ENCODE data around the gene CREBBP. TPM values are rescaled to one million over a fixed set of nuclear protein-coding genes. Genes with fewer than 3 reads are reported as not detected.

Gene CREBBP
- total RNA-seq, 1 donor from 2014 or later = 109 TPM

- Mint-ChIP-seq H3K36me3 (ENCODE audit: unreplicated experiment) (peaks cover 6% of the 10 kb centered on the region), H3K4me3 (ENCODE audit: unreplicated experiment) (peak overlapping the region; percentile 39), H3K9me3 (ENCODE audit: unreplicated experiment) (no peaks in the 10 kb centered on the region), H3K27ac (ENCODE audit: unreplicated experiment) (peak overlapping the region; percentile 36), H3K4me1 (ENCODE audit: unreplicated experiment) (peaks cover 56% of the 10 kb centered on the region), H3K27me3 (ENCODE audit: unreplicated experiment) (no peaks in the 10 kb centered on the region)
- no peak for TF ChIP-seq CTCF (IDR thresholded peaks at IDR 0.05)
- no peak for DNase-seq (ENCODE audit: extremely low spot score, unreplicated experiment)
Measured at GRCh38 chr16:3838600-3839401, 41.7 kb downstream of the CREBBP start.

- Mint-ChIP-seq H3K4me3 (ENCODE audit: unreplicated experiment) (no peak overlapping the region), H3K27me3 (ENCODE audit: unreplicated experiment) (no peaks in the 10 kb centered on the region), H3K36me3 (ENCODE audit: unreplicated experiment) (peaks cover 9% of the 10 kb centered on the region), H3K9me3 (ENCODE audit: unreplicated experiment) (no peaks in the 10 kb centered on the region), H3K27ac (ENCODE audit: unreplicated experiment) (peak overlapping the region; percentile 13), H3K4me1 (ENCODE audit: unreplicated experiment) (peaks cover 61% of the 10 kb centered on the region)
- TF ChIP-seq CTCF (IDR thresholded peaks at IDR 0.05) = no peak
- DNase-seq (ENCODE audit: extremely low spot score, unreplicated experiment) = no peak
Measured at GRCh38 chr16:3837851-3838586, 42.5 kb downstream of the CREBBP start.

GRCh38 chr16:3836641-3837040, 43.9 kb downstream of the CREBBP start:
- no peak overlapping the region for H3K4me3 Mint-ChIP-seq (ENCODE audit: unreplicated experiment)
- peaks cover 5% of the 10 kb centered on the region for H3K9me3 Mint-ChIP-seq (ENCODE audit: unreplicated experiment)
- peaks cover 55% of the 10 kb centered on the region for H3K4me1 Mint-ChIP-seq (ENCODE audit: unreplicated experiment)
- no peaks in the 10 kb centered on the region for H3K27me3 Mint-ChIP-seq (ENCODE audit: unreplicated experiment)
- TF ChIP-seq CTCF (IDR thresholded peaks at IDR 0.05) = no peak
- no peak overlapping the region for H3K27ac Mint-ChIP-seq (ENCODE audit: unreplicated experiment)
- peaks cover 18% of the 10 kb centered on the region for H3K36me3 Mint-ChIP-seq (ENCODE audit: unreplicated experiment)
- DNase-seq (ENCODE audit: extremely low spot score, unreplicated experiment) = no peak

- peaks cover 5% of the 10 kb centered on the region for H3K9me3 Mint-ChIP-seq (ENCODE audit: unreplicated experiment)
- peaks cover 19% of the 10 kb centered on the region for H3K36me3 Mint-ChIP-seq (ENCODE audit: unreplicated experiment)
- no peaks in the 10 kb centered on the region for H3K27me3 Mint-ChIP-seq (ENCODE audit: unreplicated experiment)
- no peak for DNase-seq (ENCODE audit: extremely low spot score, unreplicated experiment)
- peak overlapping the region; percentile 41 for H3K27ac Mint-ChIP-seq (ENCODE audit: unreplicated experiment)
- H3K4me1 Mint-ChIP-seq (ENCODE audit: unreplicated experiment) = peaks cover 53% of the 10 kb centered on the region
- TF ChIP-seq CTCF (IDR thresholded peaks at IDR 0.05) = no peak
- H3K4me3 Mint-ChIP-seq (ENCODE audit: unreplicated experiment) = no peak overlapping the region
Measured at GRCh38 chr16:3835089-3835602, 45.4 kb downstream of the CREBBP start.

GRCh38 chr16:3832668-3833067, 47.8 kb downstream of the CREBBP start:
- Mint-ChIP-seq H3K4me3 (ENCODE audit: unreplicated experiment) (no peak overlapping the region), H3K36me3 (ENCODE audit: unreplicated experiment) (peaks cover 25% of the 10 kb centered on the region), H3K27me3 (ENCODE audit: unreplicated experiment) (no peaks in the 10 kb centered on the region), H3K9me3 (ENCODE audit: unreplicated experiment) (peaks cover 5% of the 10 kb centered on the region), H3K4me1 (ENCODE audit: unreplicated experiment) (peaks cover 45% of the 10 kb centered on the region), H3K27ac (ENCODE audit: unreplicated experiment) (no peak overlapping the region)
- DNase-seq (ENCODE audit: extremely low spot score, unreplicated experiment) = no peak
- TF ChIP-seq CTCF (IDR thresholded peaks at IDR 0.05) = no peak

All from osteocyte (in vitro differentiated cells).